Cardiac ventricle fibroblast (primary cell): ENCODE data around the gene NR5A1. TPM values are rescaled to one million over a fixed set of nuclear protein-coding genes. Genes with fewer than 3 reads are reported as not detected.

Experiments
- total RNA-seq: library from RNA; depleted of rRNA; stranded (reverse); fragments of >200 nt; gene quantifications from 2 replicates; pipeline ENCODE4 v1.2.3, GENCODE V29; 2015

Gene NR5A1
- total RNA-seq = not detected in 2 replicates

GRCh38 chr9:124506931-124507879 is at the start of gene NR5A1:
NR5A1 (minus strand) TSS chr9:124507399; CDS start chr9:124503395, 4,004 bp downstream.

DNA sequence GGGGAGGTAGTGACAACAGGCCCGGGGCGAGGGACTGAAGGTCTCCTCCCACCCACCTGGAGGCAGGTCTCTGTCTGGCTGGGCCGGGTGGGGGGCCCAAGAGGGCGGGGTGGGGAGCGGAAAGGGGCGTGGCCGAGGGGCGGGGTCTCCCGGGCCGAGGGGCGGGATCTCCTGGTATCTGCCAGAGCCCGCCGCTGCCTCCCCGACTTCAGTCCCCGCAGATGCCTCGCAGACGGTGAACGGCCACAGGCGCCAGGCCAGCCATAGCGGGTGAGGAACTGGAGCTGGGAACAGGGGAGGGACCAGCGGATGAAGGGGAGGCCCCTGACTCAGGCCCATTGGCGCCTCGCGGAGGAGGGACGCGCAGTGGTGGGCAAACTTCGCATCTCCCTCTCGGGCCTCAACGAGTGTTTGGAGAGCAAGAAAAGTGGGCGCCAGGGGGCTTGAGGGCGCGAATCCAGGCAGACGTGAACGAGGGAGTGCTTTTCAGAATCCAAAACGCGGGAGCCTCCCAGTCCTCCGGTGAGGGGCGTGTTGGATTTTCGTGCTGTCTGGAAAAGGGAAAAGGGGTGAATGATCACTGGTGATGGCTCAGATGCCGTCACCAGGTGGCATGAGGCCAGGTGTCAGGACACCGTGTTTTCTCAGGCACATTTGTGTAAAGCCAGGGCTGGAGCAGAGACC is 56.8 kb downstream of the NR5A1 start, which contains the start of gene ADGRD2:
TSS of gene ADGRD2 (plus strand) at position 211 of the 684 bp plus-strand sequence. CDS start 1,216 bp downstream, outside the sequence.

Other genes starting within 250 kb of the NR5A1 start
- 103 and 107 TPM in 2 replicates for gene NEK6, start 249.4 kb downstream of the NR5A1 start, total RNA-seq
- 103 and 180 TPM in 2 replicates for gene PSMB7, start 92.0 kb downstream of the NR5A1 start, total RNA-seq
- not detected in 2 replicates for gene ADGRD2, start 56.9 kb downstream of the NR5A1 start, total RNA-seq